Measurements from ENCODE around the gene COMT.

Gene COMT

DNA sequence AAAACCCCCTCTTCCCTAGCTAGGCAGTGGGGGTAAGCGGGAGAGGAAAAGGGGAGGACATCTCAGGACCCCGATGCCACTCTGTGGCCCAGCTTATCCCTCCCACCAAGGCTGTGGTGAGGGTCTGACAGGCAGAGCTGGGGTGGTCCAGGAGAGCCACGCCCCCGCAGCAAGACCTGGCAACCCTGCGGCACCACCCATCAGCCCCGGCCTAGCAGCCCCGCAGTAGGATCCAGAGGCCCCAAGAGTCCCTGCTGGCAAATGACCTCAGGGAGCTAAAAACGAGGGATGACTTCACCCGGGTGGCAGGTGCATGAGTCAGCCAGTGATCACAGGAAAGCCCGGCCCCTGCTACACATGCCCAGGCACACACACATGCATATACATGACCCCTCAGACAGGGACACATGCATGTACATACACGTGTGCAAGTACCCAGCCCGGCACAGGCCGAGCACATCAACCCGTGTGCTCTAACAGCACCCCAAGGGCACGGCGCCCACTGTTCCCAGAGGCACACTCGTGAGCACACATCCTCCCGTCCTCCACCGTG lies 42.7 kb downstream of the COMT start:
- DNase-seq = peak; percentile 66

DNA sequence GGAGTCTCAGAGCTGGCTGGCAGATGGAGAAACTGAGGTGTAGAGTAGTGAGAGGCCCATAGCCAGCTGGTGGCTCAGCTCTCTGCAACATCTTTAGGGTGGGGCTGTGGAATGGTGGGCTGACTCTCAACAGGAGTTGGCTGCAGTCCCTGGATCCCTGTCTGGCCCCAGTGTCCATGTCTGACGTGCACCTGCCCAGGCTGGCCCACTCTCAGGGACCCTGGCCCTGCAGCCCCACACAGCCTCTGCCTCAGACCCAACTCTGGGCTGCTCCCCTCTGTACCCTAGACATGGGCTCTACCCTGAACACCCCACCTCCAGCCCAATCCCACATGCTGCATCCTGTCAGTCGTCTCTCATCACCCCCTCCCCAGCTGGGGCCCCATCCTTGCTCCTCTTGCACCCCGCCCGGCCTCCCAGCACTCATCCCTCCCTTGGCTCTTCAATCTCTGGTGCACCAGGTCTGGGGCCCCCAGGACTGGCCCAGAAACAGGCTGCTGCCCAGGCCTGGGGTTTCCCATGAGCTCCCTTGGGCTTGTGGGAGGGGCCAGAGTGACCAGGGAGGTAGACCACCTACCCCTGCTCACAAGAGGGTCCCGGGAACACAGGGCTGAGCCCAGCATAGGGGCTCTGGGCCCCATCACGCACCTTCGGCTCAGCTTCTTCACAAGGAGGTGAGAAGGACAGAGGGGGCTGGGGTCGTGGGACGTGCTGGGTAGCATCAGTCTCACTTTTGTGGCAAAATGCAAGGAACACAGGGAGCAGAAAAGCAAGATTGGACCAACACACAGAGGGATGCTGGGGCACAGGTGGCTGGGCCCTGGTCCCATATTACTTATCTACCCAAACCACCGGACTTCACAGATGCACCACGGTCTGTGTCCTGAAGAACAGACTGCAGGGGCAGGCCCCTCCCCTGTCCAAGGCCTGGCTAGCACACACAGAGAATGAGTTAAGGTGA lies 43.6 kb downstream of the COMT start:
- DNase-seq = no peak

DNA sequence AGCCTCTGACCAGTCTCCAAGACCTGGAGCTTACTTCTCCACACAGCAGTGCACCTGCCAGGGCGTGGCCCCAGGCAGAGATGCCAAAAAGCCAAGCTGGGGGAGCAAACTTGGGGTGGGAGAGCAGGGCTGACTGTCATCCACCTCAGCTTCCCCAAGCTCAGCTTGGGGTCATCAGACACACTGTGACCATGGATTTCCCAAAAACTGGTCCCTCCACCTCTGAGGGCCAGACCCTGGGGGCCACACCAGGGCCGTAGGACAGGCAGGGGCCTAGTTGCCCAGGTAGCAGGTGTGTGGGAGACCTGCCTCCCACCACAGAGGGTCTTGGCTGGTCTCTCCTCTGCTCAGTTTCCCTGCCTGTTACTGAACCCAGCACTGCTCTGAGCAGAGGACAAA lies 44.4 kb downstream of the COMT start:
- no peak for DNase-seq

- DNase-seq = peak; percentile 73
Measured at GRCh38 chr22:19986410-19987341, 45.1 kb downstream of the COMT start.

DNA sequence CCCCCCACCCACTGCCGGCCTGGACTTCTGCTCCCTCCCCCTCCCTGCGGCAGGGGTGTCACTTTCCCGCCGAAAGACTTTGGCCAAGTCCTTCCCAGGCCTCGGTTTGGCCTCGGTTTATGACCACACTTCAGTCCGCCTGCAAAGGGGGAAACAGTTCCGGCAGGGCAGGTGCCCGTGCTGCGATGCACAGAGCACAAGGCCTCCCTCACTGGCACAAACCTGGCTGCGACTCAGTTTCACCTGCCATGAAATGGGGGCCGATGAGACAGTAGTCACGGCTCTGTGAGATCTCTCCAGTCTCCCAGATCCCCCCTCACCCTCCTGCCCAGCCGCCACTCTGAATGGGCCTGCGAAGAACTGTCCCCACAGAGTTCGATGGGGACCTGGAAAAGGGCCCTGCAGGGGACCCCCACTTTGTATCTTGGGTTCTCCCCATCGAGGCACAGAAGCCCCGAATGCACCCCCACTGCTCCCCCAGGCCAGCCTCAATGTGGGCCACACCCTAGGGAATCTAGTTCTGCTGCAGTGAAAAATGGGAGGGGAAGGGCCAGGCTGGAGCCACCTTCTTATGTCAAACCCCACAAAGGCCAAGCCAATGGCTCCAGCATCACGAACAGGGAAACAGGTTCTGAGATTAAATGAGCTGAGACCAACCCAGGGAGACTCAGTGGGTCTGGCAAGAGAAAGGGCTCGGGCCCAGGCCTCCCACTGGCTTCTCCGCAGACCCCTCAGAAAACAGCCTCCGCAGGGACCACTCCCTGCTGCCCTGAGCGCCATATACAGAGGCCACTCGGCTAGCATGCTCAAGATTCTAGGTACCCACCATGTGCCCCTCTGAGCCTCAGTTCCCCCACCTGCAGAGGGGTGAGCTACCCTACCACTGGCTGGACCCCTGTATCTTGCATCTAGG lies 46.1 kb downstream of the COMT start:
- DNase-seq = no peak

GRCh38 chr22:19988331-19988808 lies 46.8 kb downstream of the COMT start:
- no peak for DNase-seq

GRCh38 chr22:19988965-19989724 lies 47.6 kb downstream of the COMT start:
- DNase-seq = no peak

- no peak for DNase-seq
Measured at GRCh38 chr22:19989725-19990067, 48.1 kb downstream of the COMT start.

GRCh38 chr22:19990188-19990587 lies 48.6 kb downstream of the COMT start:
- no peak for DNase-seq

DNA sequence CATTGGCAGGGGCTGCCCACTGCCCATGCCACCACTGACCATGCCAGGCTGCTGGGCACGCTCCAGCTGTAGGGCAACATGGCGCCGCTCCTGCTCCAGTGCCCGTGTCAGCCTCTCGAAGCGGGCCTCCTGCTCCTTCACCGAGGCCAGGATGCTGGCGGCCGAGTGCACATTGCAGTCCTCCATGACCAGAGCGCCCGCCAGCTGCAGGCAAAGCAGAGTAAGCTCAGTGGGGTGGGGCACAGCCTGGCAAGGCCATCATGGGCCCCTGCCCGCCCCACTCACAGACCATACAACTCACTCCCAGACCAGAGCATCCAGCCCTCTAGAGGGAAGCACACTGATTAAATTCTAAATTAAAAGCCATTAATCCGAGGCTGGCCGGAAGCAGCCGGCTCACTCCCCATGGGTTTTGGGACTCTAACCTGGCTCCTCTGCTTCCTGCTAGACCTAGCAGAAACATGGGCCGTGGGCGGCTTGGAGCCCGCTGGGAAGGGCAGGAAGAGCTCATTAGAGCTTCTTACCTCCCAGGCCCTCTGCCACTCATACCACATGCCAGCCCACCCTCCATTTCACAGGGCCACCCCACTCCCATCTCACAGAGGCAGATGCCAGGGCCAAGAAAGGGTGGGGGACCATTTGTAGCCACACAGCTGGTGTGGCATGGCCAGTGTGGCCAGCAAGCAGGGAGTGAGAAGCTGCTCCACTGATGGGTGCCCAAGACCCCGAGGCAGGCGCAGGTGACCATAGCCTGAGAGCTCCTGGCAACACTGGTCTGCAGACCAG lies 49.2 kb downstream of the COMT start:
- DNase-seq = no peak

GRCh38 chr22:19991395-19991644 lies 49.7 kb downstream of the COMT start:
- no peak for DNase-seq

- DNase-seq = no peak
Measured at GRCh38 chr22:19991645-19992451, 50.3 kb downstream of the COMT start.

DNA sequence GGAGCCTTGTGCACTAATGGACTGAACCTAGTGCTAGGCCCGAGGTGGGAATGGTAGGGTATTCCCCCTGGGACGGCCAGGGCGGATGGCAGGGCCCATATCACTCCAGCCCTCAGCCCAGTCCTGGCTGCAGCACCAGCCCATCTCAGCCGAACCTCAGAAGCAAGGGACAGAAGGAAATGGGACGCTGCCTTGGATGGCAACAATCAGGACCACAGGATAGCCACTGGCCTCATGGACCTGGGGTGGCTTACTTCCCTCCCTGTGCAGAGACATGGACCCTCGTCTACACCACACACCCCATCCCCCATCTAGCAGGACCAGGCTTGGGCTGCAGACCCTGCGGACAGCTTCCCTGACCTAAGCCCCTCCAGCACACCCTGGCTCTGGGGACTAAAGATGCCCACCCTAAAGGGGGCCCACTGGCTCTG lies 50.9 kb downstream of the COMT start:
- no peak for DNase-seq

GRCh38 chr22:19992921-19993355 lies 51.4 kb downstream of the COMT start:
- no peak for DNase-seq

GRCh38 chr22:19993926-19994325 lies 52.4 kb downstream of the COMT start:
- DNase-seq = no peak

GRCh38 chr22:19994851-19995610 lies 53.5 kb downstream of the COMT start:
- no peak for DNase-seq

DNA sequence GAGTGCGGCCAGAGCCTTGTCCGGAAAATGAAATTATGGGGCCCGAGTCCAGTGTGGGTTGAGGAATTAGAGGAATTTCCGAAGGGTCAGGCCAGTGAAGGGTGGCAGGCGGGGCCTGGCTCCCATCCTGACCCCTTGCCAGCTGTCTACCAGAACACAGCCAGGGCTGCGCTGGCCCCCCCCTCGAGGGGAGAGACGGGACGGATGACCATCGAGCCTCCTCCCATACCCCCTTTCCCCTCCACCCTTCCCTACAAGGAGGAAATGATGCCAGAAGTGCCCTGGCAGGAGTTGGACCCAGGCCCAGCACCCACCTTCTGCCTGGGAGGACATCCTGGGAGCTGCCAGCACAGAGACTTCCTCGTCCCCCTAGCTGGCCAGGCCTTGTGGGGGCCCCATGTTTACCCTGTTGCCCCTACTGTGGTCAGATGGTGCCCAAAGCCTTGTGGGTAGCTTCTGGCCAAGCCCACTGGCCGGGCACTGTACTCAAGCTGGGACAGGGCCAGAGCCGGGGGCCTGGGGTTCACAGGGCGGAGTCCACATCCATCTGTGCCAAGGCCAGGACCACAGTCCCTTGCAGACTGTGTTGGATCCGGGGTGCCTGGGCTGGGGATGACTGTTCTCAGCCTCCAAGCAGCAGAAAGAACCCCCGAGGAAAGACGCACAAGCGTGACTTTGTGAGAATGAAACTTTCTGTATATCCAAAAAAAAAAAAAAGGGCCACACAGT lies 54.2 kb downstream of the COMT start:
- no peak for DNase-seq

Measured in fibroblast of skin of scalp (primary cell).